H9 (cell line): ENCODE results near the gene MDFI. TPM values are rescaled to one million over a fixed set of nuclear protein-coding genes. Genes with fewer than 3 reads are reported as not detected.

Source experiments
- DNase-seq: peaks from one replicate; pipeline ENCODE4 v3.0.0-alpha.2; 2017
- H2AFZ ChIP-seq: one replicate; pipeline ENCODE4 v1.6.1; 2013; ENCODE audit warnings: mild to moderate bottlenecking, low read length, control low read depth, moderate library complexity
- H2AK5ac ChIP-seq: 2 replicates; pipeline ENCODE4 v1.6.1; 2013; ENCODE audit warnings: low read length, control low read depth, mixed read lengths; ENCODE audit not compliant: insufficient read length
- H2BK120ac ChIP-seq: one replicate; pipeline ENCODE4 v1.6.1; 2013; ENCODE audit warnings: low read depth, mild to moderate bottlenecking, low read length, control low read depth, inconsistent platforms; ENCODE audit not compliant: poor library complexity, severe bottlenecking
- H2BK12ac ChIP-seq: 2 replicates; pipeline ENCODE4 v1.6.1; 2013; ENCODE audit warnings: low read length, control low read depth, mixed read lengths, low read depth; ENCODE audit not compliant: insufficient read length
- H2BK15ac ChIP-seq: 2 replicates; pipeline ENCODE4 v1.6.1; 2013; ENCODE audit warnings: low read depth, low read length, control low read depth
- H2BK20ac ChIP-seq: one replicate; pipeline ENCODE4 v1.6.1; 2013; ENCODE audit warnings: low read depth, mild to moderate bottlenecking, low read length, control low read depth, inconsistent platforms; ENCODE audit not compliant: poor library complexity, severe bottlenecking
- H2BK5ac ChIP-seq: 2 replicates; pipeline ENCODE4 v1.6.1; 2013; ENCODE audit warnings: low read length, control low read depth, mixed read lengths; ENCODE audit not compliant: insufficient read length
- H3K14ac ChIP-seq: 2 replicates; pipeline ENCODE4 v1.6.1; 2013; ENCODE audit warnings: low read length, control low read depth; ENCODE audit not compliant: insufficient read depth
- H3K18ac ChIP-seq: 2 replicates; pipeline ENCODE4 v1.6.1; 2013; ENCODE audit warnings: low read depth, mild to moderate bottlenecking, mixed read lengths, low read length, control low read depth; ENCODE audit not compliant: insufficient read length
- H3K23ac ChIP-seq: 2 replicates; pipeline ENCODE4 v1.6.1; 2013; ENCODE audit warnings: low read length, control low read depth, mixed read lengths, low read depth; ENCODE audit not compliant: insufficient read length
- H3K23me2 ChIP-seq: 2 replicates; pipeline ENCODE4 v1.6.1; 2013; ENCODE audit warnings: low read depth, mild to moderate bottlenecking, mixed read lengths, low read length, control low read depth; ENCODE audit not compliant: insufficient read length, poor library complexity, severe bottlenecking
- H3K27ac ChIP-seq: 2 replicates; pipeline ENCODE4 v1.5.1; 2013; ENCODE audit warnings: low read length, control low read depth, mixed read lengths, low read depth; ENCODE audit not compliant: insufficient read length
- H3K27me3 ChIP-seq: 2 replicates; pipeline ENCODE4 v1.6.1; 2013; ENCODE audit warnings: low read length, control low read depth, inconsistent platforms; ENCODE audit not compliant: insufficient read depth
- H3K4ac ChIP-seq: 2 replicates; pipeline ENCODE4 v1.6.1; 2013; ENCODE audit warnings: low read depth, mild to moderate bottlenecking, control low read depth, inconsistent platforms, low read length, moderate library complexity
- H3K4me1 ChIP-seq: 2 replicates; pipeline ENCODE4 v1.6.1; 2013; ENCODE audit warnings: low read length, control low read depth, inconsistent platforms; ENCODE audit not compliant: insufficient read depth
- H3K4me2 ChIP-seq: 2 replicates; pipeline ENCODE4 v1.6.1; 2013; ENCODE audit warnings: low read length, control low read depth, mixed read lengths; ENCODE audit not compliant: insufficient read length, insufficient read depth
- H3K56ac ChIP-seq: 2 replicates; pipeline ENCODE4 v1.6.1; 2013; ENCODE audit warnings: low read depth, mild to moderate bottlenecking, mixed read lengths, low read length, control low read depth; ENCODE audit not compliant: insufficient read length
- H3K79me1 ChIP-seq: 2 replicates; pipeline ENCODE4 v1.6.1; 2013; ENCODE audit warnings: low read depth, mild to moderate bottlenecking, moderate library complexity, low read length, control low read depth, inconsistent platforms; ENCODE audit not compliant: insufficient read depth, poor library complexity, severe bottlenecking
- H3K79me2 ChIP-seq: 2 replicates; pipeline ENCODE4 v1.6.1; 2013; ENCODE audit warnings: low read length, control low read depth, inconsistent platforms; ENCODE audit not compliant: insufficient read depth
- H3K9ac ChIP-seq: 2 replicates; pipeline ENCODE4 v1.6.1; 2013; ENCODE audit warnings: low read length, control low read depth, mixed read lengths; ENCODE audit not compliant: insufficient read length; ENCODE audit errors: extremely low read depth
- H3K9me3 ChIP-seq: one replicate; pipeline ENCODE4 v1.6.1; 2013; ENCODE audit warnings: low read depth, low read length, inconsistent platforms; ENCODE audit not compliant: control insufficient read depth
- H3T11ph ChIP-seq: one replicate; pipeline ENCODE4 v1.6.1; 2013; ENCODE audit warnings: mild to moderate bottlenecking, low read length, control low read depth, inconsistent platforms
- H4K20me1 ChIP-seq: one replicate; pipeline ENCODE4 v1.6.1; 2013; ENCODE audit not compliant: control insufficient read depth, insufficient read length, insufficient read depth
- H4K5ac ChIP-seq: 2 replicates; pipeline ENCODE4 v1.6.1; 2013; ENCODE audit warnings: low read depth, mild to moderate bottlenecking, mixed read lengths, low read length, control low read depth; ENCODE audit not compliant: insufficient read length
- H4K8ac ChIP-seq: replicated peaks from 2 replicates; pipeline ENCODE4 v1.6.1; 2013; ENCODE audit warnings: low read length, control low read depth, mixed read lengths, low read depth; ENCODE audit not compliant: insufficient read length
- H4K91ac ChIP-seq: 2 replicates; pipeline ENCODE4 v1.6.1; 2013; ENCODE audit warnings: low read depth, mild to moderate bottlenecking, moderate library complexity, mixed read lengths, low read length, control low read depth; ENCODE audit not compliant: insufficient read length
- H3K27ac Mint-ChIP-seq, 3 experiments: 2 replicates in 2 of 3; 3 replicates in 1 of 3; pipeline ENCODE4 v1.8.0; 2020 to 2021; ENCODE audit warnings: mixed read lengths in 3 of 3, mild to moderate bottlenecking in 1 of 3, moderate library complexity in 1 of 3
- H3K27me3 Mint-ChIP-seq: 2 replicates; pipeline ENCODE4 v1.8.0; 2021; ENCODE audit warnings: low read depth, mild to moderate bottlenecking, moderate library complexity, mixed read lengths
- H3K36me3 Mint-ChIP-seq, 3 experiments: 2 replicates in 2 of 3; 3 replicates in 1 of 3; pipeline ENCODE4 v1.8.0; 2020 to 2021; ENCODE audit warnings: low read depth in 3 of 3, mixed read lengths in 3 of 3; ENCODE audit not compliant: insufficient read depth in 1 of 3
- H3K4me1 Mint-ChIP-seq, 2 experiments: 2 replicates each; pipeline ENCODE4 v1.8.0; 2020; ENCODE audit warnings: mixed read lengths in 2 of 2
- H3K4me3 Mint-ChIP-seq, 2 experiments: 2 replicates in 1 of 2; 3 replicates in 1 of 2; pipeline ENCODE4 v1.8.0; 2020 to 2021; ENCODE audit warnings: mild to moderate bottlenecking in 2 of 2, mixed read lengths in 2 of 2, moderate library complexity in 1 of 2
- H3K9me3 Mint-ChIP-seq, 2 experiments: 2 replicates in 1 of 2; 3 replicates in 1 of 2; pipeline ENCODE4 v1.8.0; 2020; ENCODE audit warnings: mild to moderate bottlenecking in 2 of 2, mixed read lengths in 2 of 2, moderate library complexity in 1 of 2
- CTCF ChIP-seq: fragments of 200-600 bp; sonication (generic); conservative IDR thresholded peaks from 3 replicates; pipeline ENCODE4 v1.8.0; 2021; ENCODE audit warnings: antibody characterized with exemption, mild to moderate bottlenecking
- whole genome bisulfite sequencing: extraction: QIAGEN DNeasy Blood & Tissue Kit; methylation state at CpG from one replicate; pipeline ENCODE4 v1.1.7; 2013; ENCODE audit warnings: missing lambda C conversion rate, low lambda C conversion rate, mixed read lengths; ENCODE audit not compliant: insufficient read length; ENCODE audit errors: extremely low coverage; 5-methylcytosine and 5-hydroxymethylcytosine counted together
- total RNA-seq: library from RNA; stranded (reverse); gene quantifications from 2 replicates; pipeline ENCODE4 v1.2.1, GENCODE V29; 2021

Gene MDFI
- total RNA-seq, 1 experiment from 2014 or later, result 45.0 TPM

- no peak overlapping the region for H2BK120ac ChIP-seq
- no peak overlapping the region for H3K27ac ChIP-seq
- Mint-ChIP-seq H3K9me3 (no peaks in the 10 kb centered on the region), H3K27ac (no peak overlapping the region), H3K36me3 (no peaks in the 10 kb centered on the region), H3K4me3 (no peak overlapping the region), H3K27me3 (peaks cover 26% of the 10 kb centered on the region), H3K4me1 (peaks cover 21 to 48% of the 10 kb centered on the region in 2 experiments)
- no peak overlapping the region for H3K9ac ChIP-seq
- no peak overlapping the region for H3T11ph ChIP-seq
- H4K20me1 ChIP-seq, result no peaks in the 10 kb centered on the region
- H2BK5ac ChIP-seq, result no peak overlapping the region
- no peak overlapping the region for H2BK15ac ChIP-seq
- no peak overlapping the region for H4K91ac ChIP-seq
- H3K9me3 ChIP-seq, result no peaks in the 10 kb centered on the region
- H3K4me2 ChIP-seq, result no peak overlapping the region
- H3K27me3 ChIP-seq, result no peaks in the 10 kb centered on the region
- H3K23me2 ChIP-seq, result no peaks in the 10 kb centered on the region
- no peak overlapping the region for H2AK5ac ChIP-seq
- no peak overlapping the region for H3K56ac ChIP-seq
- H3K4me1 ChIP-seq, result no peaks in the 10 kb centered on the region
- TF ChIP-seq CTCF, result no peak
- no peaks in the 10 kb centered on the region for H3K79me2 ChIP-seq
- no peak overlapping the region for H3K18ac ChIP-seq
- WGBS, result no CpG with 5 or more reads among the region's 6 CpGs
- H2BK20ac ChIP-seq, result no peak overlapping the region
- H3K4ac ChIP-seq, result no peak overlapping the region
- H3K79me1 ChIP-seq, result no peaks in the 10 kb centered on the region
- no peak overlapping the region for H3K23ac ChIP-seq
- no peak overlapping the region for H2AFZ ChIP-seq
- no peak overlapping the region for H4K5ac ChIP-seq
- no peak for DNase-seq
- H4K8ac ChIP-seq, result no peak overlapping the region
- no peak overlapping the region for H3K14ac ChIP-seq
- H2BK12ac ChIP-seq, result no peak overlapping the region
Observed at GRCh38 chr6:41675992-41676391, 37.7 kb downstream of the MDFI start.
